VCaP (cell line): ENCODE measurements around the gene DMPK.

Source experiments
- H3K27ac ChIP-seq: fragments of 450-650 bp; 2 replicates; pipeline ENCODE4 v1.5.1; 2017
- CTCF ChIP-seq: fragments of 450-650 bp; conservative IDR thresholded peaks from 2 replicates; pipeline ENCODE4 v1.5.1; 2017; ENCODE audit warnings: mild to moderate bottlenecking, moderate library complexity

DMPK gene

DNA sequence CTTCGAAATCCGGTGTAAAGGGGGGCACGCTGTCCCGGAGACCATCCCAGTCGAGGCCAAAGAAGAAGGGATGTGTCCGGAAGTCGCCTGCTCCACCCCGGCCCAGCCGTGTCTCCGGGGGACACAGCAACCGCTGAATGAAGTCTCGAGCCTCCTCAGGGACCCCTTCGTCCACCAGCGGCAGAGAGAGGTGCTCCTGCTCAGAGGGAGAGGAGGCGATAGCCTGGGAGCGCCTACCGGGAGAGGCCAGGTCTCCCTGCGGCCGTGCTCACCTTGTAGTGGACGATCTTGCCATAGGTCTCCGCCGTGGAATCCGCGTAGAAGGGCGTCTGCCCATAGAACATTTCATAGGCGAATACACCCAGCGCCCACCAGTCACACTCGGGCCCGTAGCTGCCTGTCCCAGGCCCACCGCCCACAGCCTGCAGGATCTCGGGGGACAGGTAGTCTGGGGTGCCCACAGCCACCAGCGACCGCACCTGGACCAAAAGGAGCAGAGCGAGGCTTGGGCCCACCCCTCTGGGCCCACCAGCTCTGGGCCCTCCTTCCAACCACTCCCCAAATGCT is 4.8 kb downstream of the DMPK start:
- no peak for TF ChIP-seq CTCF
- no peak overlapping the region for H3K27ac ChIP-seq

DNA sequence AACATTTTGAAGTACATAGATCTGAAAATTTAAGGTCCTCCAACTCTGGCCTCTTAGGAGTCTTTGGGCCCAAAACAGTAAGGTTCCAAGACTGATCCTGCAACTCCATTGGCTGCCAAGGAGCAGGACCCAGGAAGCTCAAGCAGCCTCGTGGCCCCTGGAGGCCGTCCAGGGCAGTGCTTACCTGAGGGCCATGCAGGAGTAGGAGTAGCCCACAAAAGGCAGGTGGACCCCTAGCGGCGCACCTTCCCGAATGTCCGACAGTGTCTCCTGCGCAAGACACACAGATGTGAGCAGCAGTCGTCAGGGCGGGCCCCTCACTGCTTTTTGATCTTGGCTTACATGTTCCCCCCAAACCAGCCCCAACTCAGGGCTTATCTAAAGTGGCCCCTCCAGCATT is 7.5 kb downstream of the DMPK start:
- TF ChIP-seq CTCF: no peak

DNA sequence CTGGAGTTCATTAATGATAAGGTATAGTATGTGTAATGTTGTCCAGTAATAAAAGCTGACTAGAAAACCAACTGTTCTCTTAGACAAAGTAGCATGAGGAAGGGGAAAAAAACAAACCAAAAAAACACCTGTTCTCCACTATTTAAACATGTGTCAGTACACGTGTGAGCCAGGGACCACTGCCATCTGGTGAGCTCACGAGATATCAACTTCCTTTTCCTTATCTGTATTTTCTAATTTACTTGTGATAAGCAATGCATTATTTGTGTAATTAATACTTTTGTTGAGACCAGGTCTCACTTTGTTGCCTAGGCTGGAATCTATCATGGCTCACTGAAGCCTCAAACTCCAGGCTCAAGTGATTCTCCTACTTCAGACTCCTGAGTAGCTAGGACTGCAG is 8.9 kb downstream of the DMPK start:
- H3K27ac ChIP-seq: no peak overlapping the region
- TF ChIP-seq CTCF: no peak

More for the DNA sequence above, 7.5 kb downstream of the DMPK start:
- no peak overlapping the region for H3K27ac ChIP-seq

DNA sequence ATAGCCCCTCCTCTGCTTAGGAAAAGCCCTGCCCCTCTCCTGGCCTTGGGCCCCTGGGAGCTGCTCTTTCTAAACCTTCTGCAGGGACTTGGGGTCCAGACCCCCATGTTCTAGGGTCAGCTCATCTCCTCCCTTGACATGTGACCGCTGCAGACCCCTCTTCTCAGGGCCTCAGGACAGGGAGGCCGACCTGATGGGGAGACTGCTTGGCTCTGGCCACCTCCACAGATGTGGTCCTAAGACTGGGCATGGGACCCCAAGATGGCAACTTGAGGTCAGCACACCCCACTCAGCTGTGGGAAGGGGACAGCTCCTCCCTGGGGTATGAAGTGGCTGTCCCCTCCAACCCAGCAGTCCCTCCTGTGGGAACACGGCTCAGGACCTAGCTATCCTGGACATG is 9.4 kb downstream of the DMPK start:
- no peak for TF ChIP-seq CTCF
- no peak overlapping the region for H3K27ac ChIP-seq

DNA sequence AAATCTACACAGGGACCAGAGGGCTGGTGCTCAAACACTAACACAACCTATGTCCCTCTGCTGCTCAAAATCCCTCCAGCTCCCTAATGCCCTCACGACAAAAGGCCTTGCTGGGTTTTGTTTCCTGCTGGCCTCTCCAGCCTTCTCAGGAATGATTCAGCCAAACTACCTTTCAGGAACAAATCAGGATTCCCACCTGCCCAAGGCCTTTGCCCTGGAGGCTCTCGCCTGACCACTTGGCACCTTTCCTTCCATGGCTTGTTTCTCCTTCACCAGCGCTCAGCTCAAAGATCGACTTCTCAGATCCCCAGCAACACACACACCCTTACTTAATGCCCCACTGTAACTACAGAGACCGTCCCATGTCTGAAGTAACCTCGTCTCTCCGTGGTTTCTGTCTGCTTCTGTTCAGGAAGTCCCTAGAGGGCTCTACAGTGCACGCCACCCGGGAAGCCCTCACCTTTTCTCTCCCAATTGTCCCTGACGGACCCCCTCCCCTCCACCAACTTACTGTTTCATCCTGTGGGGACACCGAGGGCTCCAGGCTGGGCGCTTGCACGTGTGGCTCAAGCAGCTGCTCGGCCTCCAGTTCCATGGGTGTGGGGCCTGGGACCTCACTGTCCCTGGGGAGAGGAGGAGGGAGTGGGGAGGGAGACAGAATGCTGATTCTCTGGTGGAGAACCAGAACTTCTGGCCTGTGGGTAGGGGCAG is 10.0 kb downstream of the DMPK start:
- H3K27ac ChIP-seq: no peak overlapping the region
- no peak for TF ChIP-seq CTCF

DNA sequence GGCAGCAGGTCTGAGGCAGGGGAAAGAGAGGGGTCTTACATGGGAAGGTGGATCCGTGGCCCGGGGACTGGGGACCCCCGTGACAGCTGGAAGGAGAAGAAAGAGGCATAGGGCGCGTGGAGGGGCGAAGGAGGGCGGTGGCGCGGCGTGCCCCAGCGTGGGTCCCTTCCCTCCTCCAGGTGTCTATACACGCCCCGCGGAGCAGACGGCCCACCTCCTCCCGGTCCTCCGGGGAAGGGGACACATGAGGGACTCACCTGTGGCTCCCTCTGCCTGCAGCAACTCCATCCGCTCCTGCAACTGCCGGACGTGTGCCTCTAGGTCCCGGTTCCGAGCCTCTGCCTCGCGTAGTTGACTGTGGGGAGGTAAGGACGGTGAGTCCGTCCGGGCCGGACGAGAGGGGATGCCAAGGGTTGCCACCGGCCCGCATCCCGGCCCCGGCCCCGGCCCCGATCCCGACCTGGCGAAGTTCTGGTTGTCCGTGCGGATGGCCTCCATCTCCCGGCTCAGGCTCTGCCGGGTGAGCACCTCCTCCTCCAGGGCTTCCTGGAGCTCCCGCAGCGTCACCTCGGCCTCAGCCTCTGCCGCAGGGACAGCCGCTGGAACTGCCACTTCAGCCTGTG is 10.9 kb downstream of the DMPK start:
- no peak for TF ChIP-seq CTCF
- H3K27ac ChIP-seq: peak overlapping the region; percentile 81

DNA sequence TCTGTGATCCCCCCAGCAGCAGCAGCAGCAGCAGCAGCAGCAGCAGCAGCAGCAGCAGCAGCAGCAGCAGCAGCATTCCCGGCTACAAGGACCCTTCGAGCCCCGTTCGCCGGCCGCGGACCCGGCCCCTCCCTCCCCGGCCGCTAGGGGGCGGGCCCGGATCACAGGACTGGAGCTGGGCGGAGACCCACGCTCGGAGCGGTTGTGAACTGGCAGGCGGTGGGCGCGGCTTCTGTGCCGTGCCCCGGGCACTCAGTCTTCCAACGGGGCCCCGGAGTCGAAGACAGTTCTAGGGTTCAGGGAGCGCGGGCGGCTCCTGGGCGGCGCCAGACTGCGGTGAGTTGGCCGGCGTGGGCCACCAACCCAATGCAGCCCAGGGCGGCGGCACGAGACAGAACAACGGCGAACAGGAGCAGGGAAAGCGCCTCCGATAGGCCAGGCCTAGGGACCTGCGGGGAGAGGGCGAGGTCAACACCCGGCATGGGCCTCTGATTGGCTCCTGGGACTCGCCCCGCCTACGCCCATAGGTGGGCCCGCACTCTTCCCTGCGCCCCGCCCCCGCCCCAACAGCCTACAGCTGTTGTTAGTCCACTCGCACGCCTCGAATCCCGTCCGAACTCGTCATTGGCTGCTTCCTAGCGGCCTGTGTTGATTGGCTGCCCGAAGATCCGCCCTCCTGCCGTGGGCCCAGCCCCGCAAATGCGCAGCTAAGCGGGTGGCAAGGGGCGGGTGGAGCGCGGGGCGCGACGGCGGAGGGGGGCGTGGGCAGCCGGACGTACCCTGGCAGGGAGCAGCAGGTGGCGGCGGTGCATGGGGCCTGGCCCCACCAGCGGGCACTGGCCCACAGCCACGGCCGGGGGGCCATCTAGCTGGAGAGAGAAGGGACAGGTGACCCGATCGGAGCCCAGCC is 11.8 kb downstream of the DMPK start:
- peak overlapping the region; percentile 81 for H3K27ac ChIP-seq
- peak; percentile 95 for TF ChIP-seq CTCF
